H1 (cell line): ENCODE measurements around the gene MYL6B. TPM values are rescaled to one million over a fixed set of nuclear protein-coding genes. Genes with fewer than 3 reads are reported as not detected.

Experiments
- CTCF ChIA-PET: fragments of 300-600 bp; sonication (Branson Sonifier 250); formaldehyde crosslinking; loops from one replicate; lab custom pipeline; 2021; ENCODE audit not compliant: partially characterized antibody; lab: Charles Lee
- POLR2A ChIA-PET: fragments of 300-600 bp; sonication (Branson Sonifier 250); formaldehyde crosslinking; loops from one replicate; lab custom pipeline; 2021; ENCODE audit warnings: inconsistent platforms; ENCODE audit not compliant: partially characterized antibody; lab: Charles Lee
- DNase-seq, 2 experiments: peaks; one replicate each; pipeline versions ENCODE4 v3.0.0 to v3.0.0-alpha.2; 2010 to 2022; ENCODE audit warnings: low spot score in 2 of 2, low read depth in 1 of 2, mixed read lengths in 1 of 2
- FAIRE-seq: peaks from 2 replicates; lab custom pipeline; 2011; peaks lifted over from hg19 to GRCh38; lab: Jason Lieb, UNC
- H2AFZ ChIP-seq: 2 replicates; pipeline ENCODE4 v1.8.1; 2012; ENCODE audit warnings: low read length, inconsistent platforms
- H2AK5ac ChIP-seq: 2 replicates; pipeline ENCODE4 v1.6.1; 2013; ENCODE audit warnings: low read depth, low read length
- H2BK120ac ChIP-seq: replicated peaks from 2 replicates; pipeline ENCODE3; 2013; ENCODE audit warnings: low read depth, low read length, inconsistent platforms
- H2BK12ac ChIP-seq: 2 replicates; pipeline ENCODE4 v1.6.1; 2013; ENCODE audit warnings: low read depth, low read length
- H2BK15ac ChIP-seq: 2 replicates; pipeline ENCODE4 v1.6.1; 2013; ENCODE audit warnings: low read length
- H2BK20ac ChIP-seq: 2 replicates; pipeline ENCODE4 v1.6.1; 2013; ENCODE audit warnings: low read length
- H2BK5ac ChIP-seq: 2 replicates; pipeline ENCODE4 v1.6.1; 2013; ENCODE audit warnings: low read depth, low read length
- H3K14ac ChIP-seq: 2 replicates; pipeline ENCODE4 v1.6.1; 2013; ENCODE audit warnings: inconsistent platforms; ENCODE audit not compliant: insufficient read length
- H3K18ac ChIP-seq: 2 replicates; pipeline ENCODE4 v1.6.1; 2013; ENCODE audit warnings: low read length; ENCODE audit errors: extremely low read depth
- H3K23ac ChIP-seq: 2 replicates; pipeline ENCODE4 v1.6.1; 2013; ENCODE audit warnings: inconsistent platforms; ENCODE audit not compliant: insufficient read length
- H3K23me2 ChIP-seq: 2 replicates; pipeline ENCODE4 v1.6.1; 2013; ENCODE audit warnings: low read depth, low read length
- H3K27ac ChIP-seq: 2 replicates; pipeline ENCODE4 v1.6.1; 2011; ENCODE audit warnings: low read depth, low read length, inconsistent platforms
- H3K27me3 ChIP-seq, 4 experiments: replicated peaks in 1 of 4; 1 replicate in 1 of 4; 2 replicates in 3 of 4; pipeline versions ENCODE4 v1.6.1 to v1.8.1; 2011 to 2013; ENCODE audit warnings: low read length in 3 of 4, mild to moderate bottlenecking in 3 of 4, inconsistent platforms in 2 of 4, mixed read lengths in 2 of 4, moderate library complexity in 1 of 4; ENCODE audit not compliant: control insufficient read depth in 3 of 4, insufficient read depth in 3 of 4; ENCODE audit errors: extremely low read depth in 1 of 4
- H3K36me3 ChIP-seq, 4 experiments: 2 replicates each; pipeline versions ENCODE4 v1.6.1 to v1.8.1; 2011 to 2013; ENCODE audit warnings: mild to moderate bottlenecking in 4 of 4, low read length in 3 of 4, moderate library complexity in 2 of 4, control low read depth in 1 of 4, inconsistent platforms in 1 of 4; ENCODE audit not compliant: insufficient read depth in 4 of 4, control insufficient read depth in 2 of 4
- H3K4ac ChIP-seq: replicated peaks from 2 replicates; pipeline ENCODE3; 2013; ENCODE audit warnings: low read length, low read depth, mixed read lengths, inconsistent platforms; ENCODE audit not compliant: insufficient read length
- H3K4me1 ChIP-seq, 4 experiments: replicated peaks in 1 of 4; 1 replicate in 1 of 4; 2 replicates in 3 of 4; pipeline versions ENCODE4 v1.6.1 to v1.8.1; 2011 to 2013; ENCODE audit warnings: low read length in 3 of 4, inconsistent platforms in 2 of 4, mixed read lengths in 1 of 4; ENCODE audit not compliant: insufficient read depth in 4 of 4, control insufficient read depth in 3 of 4
- H3K4me2 ChIP-seq, 2 experiments: 2 replicates each; pipeline versions ENCODE4 v1.6.1 to v1.8.1; 2011 to 2013; ENCODE audit warnings: low read depth in 2 of 2, low read length in 2 of 2, control low read depth in 1 of 2, inconsistent platforms in 1 of 2, mild to moderate bottlenecking in 1 of 2; ENCODE audit not compliant: insufficient read depth in 1 of 2
- H3K4me3 ChIP-seq, 4 experiments: fragments of 200-600, 300-600 bp in 1 of 4; sonication (generic), shearing (Covaris generic), sonication (Bioruptor Twin) in 1 of 4; 2 replicates each; pipeline versions ENCODE4 v1.5.1 to v1.8.1; 2011 to 2016; ENCODE audit warnings: low read length in 4 of 4, low read depth in 3 of 4, control low read depth in 2 of 4, inconsistent platforms in 2 of 4, mild to moderate bottlenecking in 2 of 4, mixed read lengths in 1 of 4, moderate library complexity in 1 of 4; ENCODE audit not compliant: insufficient read depth in 2 of 4; ENCODE audit errors: extremely low read depth in 1 of 4
- H3K56ac ChIP-seq: replicated peaks from 2 replicates; pipeline ENCODE3; 2013; ENCODE audit warnings: low read depth, mild to moderate bottlenecking, mixed read lengths, low read length, inconsistent platforms; ENCODE audit not compliant: insufficient read length
- H3K79me1 ChIP-seq: 2 replicates; pipeline ENCODE4 v1.6.1; 2013; ENCODE audit warnings: low read depth, low read length, control low read depth
- H3K79me2 ChIP-seq, 2 experiments: 2 replicates each; pipeline versions ENCODE4 v1.6.1 to v1.8.1; 2012 to 2013; ENCODE audit warnings: low read length in 2 of 2, mild to moderate bottlenecking in 2 of 2, inconsistent platforms in 1 of 2; ENCODE audit not compliant: insufficient read depth in 2 of 2, control insufficient read depth in 1 of 2
- H3K9ac ChIP-seq, 4 experiments: replicated peaks in 1 of 4; 1 replicate in 1 of 4; 2 replicates in 3 of 4; pipeline versions ENCODE4 v1.6.1 to v1.8.1; 2011 to 2013; ENCODE audit warnings: low read depth in 3 of 4, low read length in 3 of 4, control low read depth in 2 of 4, mild to moderate bottlenecking in 2 of 4, moderate library complexity in 2 of 4, inconsistent platforms in 1 of 4; ENCODE audit errors: extremely low read depth in 1 of 4
- H3K9me3 ChIP-seq, 2 experiments: 2 replicates each; pipeline versions ENCODE4 v1.6.1 to v1.8.1; 2012 to 2013; ENCODE audit warnings: mild to moderate bottlenecking in 2 of 2, moderate library complexity in 2 of 2, control low read depth in 1 of 2, inconsistent platforms in 1 of 2, low read depth in 1 of 2, low read length in 1 of 2, mixed read lengths in 1 of 2; ENCODE audit not compliant: insufficient read depth in 2 of 2
- H4K20me1 ChIP-seq, 2 experiments: replicated peaks in 1 of 2; 2 replicates each; pipeline versions ENCODE3 to v1.8.1; 2011 to 2013; ENCODE audit warnings: inconsistent platforms in 2 of 2, low read length in 2 of 2, mild to moderate bottlenecking in 1 of 2; ENCODE audit not compliant: insufficient read depth in 2 of 2, control insufficient read depth in 1 of 2
- H4K5ac ChIP-seq: 2 replicates; pipeline ENCODE4 v1.6.1; 2013; ENCODE audit warnings: low read length, low read depth, mixed read lengths, inconsistent platforms; ENCODE audit not compliant: insufficient read length
- H4K8ac ChIP-seq: 2 replicates; pipeline ENCODE4 v1.8.0; 2013; ENCODE audit warnings: mild to moderate bottlenecking, moderate library complexity, low read length, inconsistent platforms; ENCODE audit not compliant: insufficient read depth; ENCODE audit errors: extremely low read depth
- H4K91ac ChIP-seq: replicated peaks from 2 replicates; pipeline ENCODE3; 2013; ENCODE audit warnings: low read length, mixed read lengths, inconsistent platforms; ENCODE audit not compliant: insufficient read length
- BRCA1 ChIP-seq: IDR thresholded peaks from 2 replicates; pipeline ENCODE4 v1.6.1; 2012; ENCODE audit warnings: low read depth, low read length, improper control_type of control experiment
- CBX8 ChIP-seq: fragments of 300-800, 300-1000 bp; sonication (generic); IDR thresholded peaks from 2 replicates; pipeline ENCODE4 v1.7.1; 2016; ENCODE audit warnings: low read depth, low read length, borderline replicate concordance
- PHF8 ChIP-seq: fragments of 200-600 bp; sonication (generic); conservative IDR thresholded peaks from 2 replicates; pipeline ENCODE4 v1.7.1; 2012; ENCODE audit warnings: low read depth, mild to moderate bottlenecking, inconsistent platforms, low read length, moderate library complexity
- POLR2A ChIP-seq, 2 experiments: IDR thresholded peaks; 1 replicate in 1 of 2; 2 replicates in 1 of 2; pipeline ENCODE4 v1.6.1; 2011; ENCODE audit warnings: low read depth in 2 of 2, low read length in 2 of 2, mild to moderate bottlenecking in 2 of 2; ENCODE audit errors: control extremely low read depth in 1 of 2
- POLR2AphosphoS5 ChIP-seq: IDR thresholded peaks from 2 replicates; pipeline ENCODE4 v1.6.1; 2011; ENCODE audit warnings: low read depth, low read length
- RAD21 ChIP-seq, 2 experiments: IDR thresholded peaks in 1 of 2; conservative IDR thresholded peaks in 1 of 2; 2 replicates each; pipeline ENCODE4 v1.6.1; 2011; ENCODE audit warnings: low read depth in 2 of 2, low read length in 2 of 2, improper control_type of control experiment in 1 of 2, inconsistent platforms in 1 of 2, mild to moderate bottlenecking in 1 of 2, moderate library complexity in 1 of 2
- WGBS, 2 experiments: shearing (Covaris generic) in 1 of 2; methylation state at CpG; one replicate each; pipeline versions ENCODE4 v1.1.6 to v1.1.7; 2013 to 2015; ENCODE audit warnings: low lambda C conversion rate in 2 of 2, mixed read lengths in 2 of 2, inconsistent platforms in 1 of 2, low coverage in 1 of 2, missing lambda C conversion rate in 1 of 2; ENCODE audit not compliant: insufficient replicate concordance in 2 of 2, insufficient coverage in 1 of 2, insufficient read length in 1 of 2; ENCODE audit errors: extremely low coverage in 1 of 2, missing lambda C conversion rate in 1 of 2; 5-methylcytosine and 5-hydroxymethylcytosine counted together
- polyA plus RNA-seq, 7 experiments: library from polyadenylated mRNA; depleted of rRNA in 3 of 7; stranded (reverse) in 5 of 7; unstranded in 2 of 7; fragments of >200 nt in 5 of 7; fragments of 200-250 nt in 2 of 7; gene quantifications; 1 replicate in 5 of 7; 2 replicates in 1 of 7; 4 replicates in 1 of 7; pipeline versions ENCODE4 v1.2.1 to v1.2.3, GENCODE V29; 2011 to 2013; ENCODE audit warnings: missing spikeins in 2 of 7, mixed read lengths in 2 of 7
- total RNA-seq: library from RNA; stranded (reverse); fragmentation: NEBNext Ultra II Directional; extraction: Animal tissue kit (Norgen Biotek cat#: 25700); gene quantifications from 2 replicates; pipeline ENCODE4 v1.2.1, GENCODE V29; 2021
- TF ChIP-seq, protein P1 (sequence below): IDR thresholded peaks from 2 replicates; pipeline ENCODE4 v1.6.1; 2012; ENCODE audit warnings: low read length, inconsistent platforms

Gene MYL6B
- total and polyA plus RNA-seq, 2 of the 8 experiments (the other 6 are each of a cell fraction or from before 2014, with no cell fraction given), result 163 to 202 TPM

DNA sequence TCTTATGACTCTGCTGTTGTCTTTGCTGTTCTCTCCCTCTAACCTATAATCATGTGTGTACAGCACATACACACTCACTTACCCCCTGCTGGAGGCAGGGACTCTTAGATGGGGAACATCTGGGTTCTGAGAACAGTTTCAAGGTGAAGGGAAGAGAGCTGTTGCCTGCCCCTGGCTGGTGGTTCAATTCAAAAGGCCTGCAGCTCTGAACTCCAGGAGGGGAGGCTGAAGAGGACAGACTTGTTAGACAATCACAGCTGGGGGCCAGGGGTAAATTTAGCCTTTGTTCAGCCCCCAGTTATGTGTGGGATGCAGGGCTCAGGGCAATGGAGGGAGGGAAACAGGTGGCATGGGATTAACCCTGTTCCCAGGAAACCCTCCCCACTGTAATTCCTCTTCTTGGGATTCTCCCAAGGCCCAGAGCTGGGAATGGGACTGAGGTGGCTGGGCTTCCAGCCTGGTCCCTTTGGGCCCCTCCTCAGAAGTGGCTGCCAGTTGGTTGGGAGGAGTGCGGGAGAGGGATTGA is 1.9 kb downstream of the MYL6B start:
- Histone ChIP-seq H3K9ac (no peak overlapping the region), H3K27ac (no peak overlapping the region), H3K9me3 (no peaks in the 10 kb centered on the region), H4K8ac (no peak overlapping the region), H2BK15ac (no peak overlapping the region), H3K23ac (no peak overlapping the region), H3K36me3 (peaks cover 3 to 14% (median 4%) of the 10 kb centered on the region in 4 experiments; a peak in 6 of 8 replicates), H2BK5ac (no peak overlapping the region), H3K56ac (no peak overlapping the region), H4K20me1 (peaks cover 0 to 3% of the 10 kb centered on the region in 2 experiments), H3K4me2 (no peak overlapping the region; a peak in 1 of 4 replicates), H3K4ac (no peak overlapping the region), H2AK5ac (no peak overlapping the region), H2BK120ac (no peak overlapping the region), H2AFZ (no peak overlapping the region), H4K91ac (no peak overlapping the region), H3K4me3 (no peak overlapping the region), H4K5ac (no peak overlapping the region), H3K79me2 (peaks cover 3 to 18% of the 10 kb centered on the region in 2 experiments), H3K79me1 (0 out of 2 replicates have a peak, but pooled peaks cover 2% of the 10 kb centered on the region), H3K18ac (no peak overlapping the region), H2BK20ac (no peak overlapping the region), H3K4me1 (peaks cover 6 to 16% (median 10%) of the 10 kb centered on the region in 4 experiments; a peak in 6 of 7 replicates), H3K23me2 (peaks cover 19% of the 10 kb centered on the region), H3K14ac (no peak overlapping the region), H3K27me3 (no peaks in the 10 kb centered on the region; a peak in 1 of 7 replicates), H2BK12ac (no peak overlapping the region)
- TF ChIP-seq PHF8, result no peak
- TF ChIP-seq POLR2AphosphoS5, result no peak
- no peak for TF ChIP-seq BRCA1
- TF ChIP-seq CBX8, result no peak
- TF ChIP-seq, protein P1, sequence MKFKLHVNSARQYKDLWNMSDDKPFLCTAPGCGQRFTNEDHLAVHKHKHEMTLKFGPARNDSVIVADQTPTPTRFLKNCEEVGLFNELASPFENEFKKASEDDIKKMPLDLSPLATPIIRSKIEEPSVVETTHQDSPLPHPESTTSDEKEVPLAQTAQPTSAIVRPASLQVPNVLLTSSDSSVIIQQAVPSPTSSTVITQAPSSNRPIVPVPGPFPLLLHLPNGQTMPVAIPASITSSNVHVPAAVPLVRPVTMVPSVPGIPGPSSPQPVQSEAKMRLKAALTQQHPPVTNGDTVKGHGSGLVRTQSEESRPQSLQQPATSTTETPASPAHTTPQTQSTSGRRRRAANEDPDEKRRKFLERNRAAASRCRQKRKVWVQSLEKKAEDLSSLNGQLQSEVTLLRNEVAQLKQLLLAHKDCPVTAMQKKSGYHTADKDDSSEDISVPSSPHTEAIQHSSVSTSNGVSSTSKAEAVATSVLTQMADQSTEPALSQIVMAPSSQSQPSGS, result no peak
- TF ChIP-seq POLR2A (IDR thresholded peaks at IDR 0.05; ENCODE audit: control extremely low read depth in 1 of 2, low read depth in 2 of 2, low read length in 2 of 2), result no peak
- TF ChIP-seq RAD21 (IDR thresholded peaks at IDR 0.05 in 1 of 2, conservative IDR thresholded peaks at IDR 0.05 in 1 of 2; ENCODE audit: low read depth in 2 of 2, low read length in 2 of 2), result no peak
- FAIRE-seq, result no peak
- 100% methylated on average over 1 of the region's 1 CpG; no CpG with 5 or more reads in 1 of the 2 experiments for WGBS, 2 experiments
- DNase-seq, result no peak
- CTCF ChIA-PET, result interaction anchor here (1.2 to 2.7 kb wide), 4 partner anchors 10 to 35 kb away, joined by 4 to 15 read pairs (median 6); partner anchors contain the start of genes ESYT1 and ZC3H10
- POLR2A ChIA-PET, result interaction anchor here (1.1 to 15.6 kb wide), 7 partner anchors 9 to 295 kb away, joined by 3 to 656 read pairs (median 7); partner anchors contain the start of genes PA2G4, RNF41, SMARCC2 and TIMELESS
